Activated naive CD4-positive, alpha-beta T cell treated with anti-CD3 and anti-CD28 coated beads, Interleukin-2, amount 10 ng/mL, durations not matched to agents 7 days and 5 days (primary cell): ENCODE data around the gene PYGO2.

Source experiments
- CTCF ChIA-PET: fragments of 350-600 bp; sonication (Branson Sonifier 250); formaldehyde crosslinking; loops from one replicate; lab custom pipeline; 2021; ENCODE audit warnings: antibody characterized with exemption; lab: Charles Lee
- DNase-seq: peaks from one replicate; pipeline ENCODE4 v3.0.0-alpha.2; 2020
- H3K27ac Mint-ChIP-seq: one replicate; pipeline ENCODE4 v1.8.0; 2021; ENCODE audit warnings: mild to moderate bottlenecking, moderate library complexity, mixed read lengths
- H3K27me3 Mint-ChIP-seq: one replicate; pipeline ENCODE4 v1.8.0; 2021; ENCODE audit warnings: mild to moderate bottlenecking, mixed read lengths
- H3K36me3 Mint-ChIP-seq: one replicate; pipeline ENCODE4 v1.8.0; 2021; ENCODE audit warnings: mixed read lengths
- H3K4me1 Mint-ChIP-seq: one replicate; pipeline ENCODE4 v1.8.0; 2021; ENCODE audit warnings: mixed read lengths
- H3K4me3 Mint-ChIP-seq: one replicate; pipeline ENCODE4 v1.8.0; 2021; ENCODE audit warnings: mild to moderate bottlenecking, moderate library complexity, mixed read lengths
- H3K9me3 Mint-ChIP-seq: one replicate; pipeline ENCODE4 v1.8.0; 2021; ENCODE audit warnings: mixed read lengths

PYGO2 gene

DNA sequence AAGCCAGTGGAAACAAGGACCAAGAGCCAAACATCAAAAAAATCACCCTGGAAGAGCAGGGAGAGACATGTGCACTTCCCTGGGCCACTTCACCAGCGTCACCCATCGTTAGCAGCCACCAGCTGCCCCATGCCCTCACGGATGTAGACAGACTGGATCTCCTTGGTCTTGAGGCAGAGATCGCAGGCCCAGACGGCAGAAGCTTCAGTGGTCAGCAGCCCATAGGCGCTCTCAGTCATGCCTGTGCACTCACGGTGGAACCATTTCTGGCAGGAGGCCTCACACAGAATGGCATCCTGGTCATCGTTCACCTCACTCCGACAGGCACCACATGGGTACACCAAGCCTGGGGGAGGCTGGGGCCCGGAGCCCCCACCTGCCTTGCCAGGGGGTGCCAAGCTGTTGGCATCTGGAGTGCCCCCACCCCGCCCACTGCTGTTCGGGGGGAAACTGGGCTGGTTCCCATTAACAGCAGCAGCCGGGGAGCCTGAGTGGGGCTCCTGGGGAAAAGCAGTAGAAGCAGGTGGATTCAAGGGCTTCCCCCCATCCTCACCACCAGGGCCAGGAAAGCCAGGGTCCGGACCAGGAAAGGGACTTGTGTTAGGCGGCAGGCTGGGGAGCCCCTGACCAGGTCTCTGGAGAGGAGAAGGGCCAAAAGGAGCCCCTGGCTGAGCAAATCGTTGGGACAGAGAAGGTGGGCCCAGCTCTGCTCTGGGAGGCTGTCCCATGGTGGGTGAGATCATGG lies 2.7 kb downstream of the PYGO2 start:
- H3K4me3 Mint-ChIP-seq, result peak overlapping the region; percentile 51
- peak overlapping the region; percentile 33 for H3K27ac Mint-ChIP-seq
- no peaks in the 10 kb centered on the region for H3K27me3 Mint-ChIP-seq
- H3K36me3 Mint-ChIP-seq, result peaks cover 42% of the 10 kb centered on the region
- no peak for DNase-seq
- peaks cover 74% of the 10 kb centered on the region for H3K4me1 Mint-ChIP-seq
- H3K9me3 Mint-ChIP-seq, result no peaks in the 10 kb centered on the region
- CTCF ChIA-PET, result no interaction called here

DNA sequence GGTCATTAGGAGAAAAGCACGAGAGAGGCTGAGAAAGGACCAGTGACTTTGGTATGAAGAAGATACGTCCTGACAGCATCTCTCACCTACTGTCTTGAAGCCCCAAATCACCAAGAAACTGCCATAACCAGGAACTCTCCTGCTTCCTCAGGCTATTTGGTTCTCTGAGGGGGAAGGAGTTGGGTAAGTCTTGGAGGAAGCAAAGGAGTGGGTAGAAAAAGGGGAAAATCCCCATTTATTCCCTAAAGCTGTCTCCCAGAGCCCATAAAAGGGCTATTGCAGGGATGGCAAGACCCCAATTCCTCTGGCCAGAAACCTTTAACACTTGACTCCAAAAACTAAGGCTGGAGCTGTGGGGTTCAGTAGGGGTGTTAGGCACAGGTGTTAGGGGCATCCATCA lies 3.5 kb downstream of the PYGO2 start:
- Mint-ChIP-seq H3K4me1 (peaks cover 74% of the 10 kb centered on the region), H3K9me3 (no peaks in the 10 kb centered on the region), H3K36me3 (peaks cover 41% of the 10 kb centered on the region), H3K4me3 (no peak overlapping the region), H3K27ac (peak overlapping the region; percentile 33), H3K27me3 (no peaks in the 10 kb centered on the region)
- no peak for DNase-seq
- CTCF ChIA-PET, result no interaction called here

DNA sequence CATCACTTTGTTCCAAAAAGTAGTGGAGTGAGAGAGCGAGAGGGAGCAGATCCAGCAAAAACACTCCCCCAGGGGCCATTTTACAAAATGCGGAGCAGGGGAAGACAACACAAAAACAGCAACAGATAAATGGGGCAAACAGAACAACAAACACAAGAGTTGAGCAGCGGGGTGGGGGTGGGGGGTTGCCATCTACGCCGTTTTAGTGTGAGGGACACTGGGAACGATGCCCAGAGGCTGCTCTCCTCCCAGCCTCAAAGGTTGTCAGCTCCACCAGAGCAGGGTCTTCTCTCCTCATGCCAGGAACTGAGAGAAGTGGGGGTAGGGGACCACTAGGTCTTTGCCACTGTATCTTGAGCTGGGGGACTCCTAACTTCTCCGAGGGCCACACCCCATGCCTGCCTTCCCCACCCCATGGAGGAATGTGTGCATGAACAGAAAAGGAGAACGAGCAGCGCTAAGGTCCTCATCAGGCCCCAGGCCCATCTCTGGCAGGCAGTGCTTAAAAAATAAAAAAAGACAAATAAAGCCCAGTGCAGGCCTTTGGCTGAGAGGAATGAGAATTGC lies 4.4 kb downstream of the PYGO2 start:
- peaks cover 75% of the 10 kb centered on the region for H3K4me1 Mint-ChIP-seq
- peaks cover 42% of the 10 kb centered on the region for H3K36me3 Mint-ChIP-seq
- CTCF ChIA-PET, result no interaction called here
- no peaks in the 10 kb centered on the region for H3K27me3 Mint-ChIP-seq
- H3K27ac Mint-ChIP-seq, result peak overlapping the region; percentile 69
- H3K4me3 Mint-ChIP-seq, result no peak overlapping the region
- DNase-seq, result no peak
- no peaks in the 10 kb centered on the region for H3K9me3 Mint-ChIP-seq

DNA sequence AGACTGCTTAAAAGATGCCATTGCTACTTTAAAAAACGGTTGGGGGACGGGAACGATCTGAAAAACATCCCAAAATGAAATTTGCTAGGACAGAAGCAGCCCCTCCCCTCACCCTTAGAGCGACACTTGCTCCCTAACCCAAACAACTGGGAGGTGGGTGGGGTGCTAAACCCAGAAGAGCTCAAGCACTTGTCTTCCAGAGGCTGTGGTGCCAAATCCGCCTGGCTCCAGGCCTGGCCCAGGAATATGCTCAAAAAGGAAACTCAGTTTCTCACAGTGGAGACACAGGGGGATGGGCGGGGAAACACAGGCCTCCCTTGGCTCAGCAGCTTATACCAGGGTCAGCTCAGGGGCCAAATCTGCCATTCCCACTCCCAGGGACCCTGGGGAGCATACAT lies 5.0 kb downstream of the PYGO2 start:
- no peak for DNase-seq
- peak overlapping the region; percentile 88 for H3K4me3 Mint-ChIP-seq
- no peaks in the 10 kb centered on the region for H3K27me3 Mint-ChIP-seq
- peaks cover 41% of the 10 kb centered on the region for H3K36me3 Mint-ChIP-seq
- H3K4me1 Mint-ChIP-seq, result peaks cover 80% of the 10 kb centered on the region
- CTCF ChIA-PET, result interaction anchor here (0.7 to 2.8 kb wide), 4 partner anchors 17 to 101 kb away, joined by 3 to 17 read pairs (median 4); partner anchors contain the start of gene CKS1B
- H3K27ac Mint-ChIP-seq, result peak overlapping the region; percentile 69
- no peaks in the 10 kb centered on the region for H3K9me3 Mint-ChIP-seq

DNA sequence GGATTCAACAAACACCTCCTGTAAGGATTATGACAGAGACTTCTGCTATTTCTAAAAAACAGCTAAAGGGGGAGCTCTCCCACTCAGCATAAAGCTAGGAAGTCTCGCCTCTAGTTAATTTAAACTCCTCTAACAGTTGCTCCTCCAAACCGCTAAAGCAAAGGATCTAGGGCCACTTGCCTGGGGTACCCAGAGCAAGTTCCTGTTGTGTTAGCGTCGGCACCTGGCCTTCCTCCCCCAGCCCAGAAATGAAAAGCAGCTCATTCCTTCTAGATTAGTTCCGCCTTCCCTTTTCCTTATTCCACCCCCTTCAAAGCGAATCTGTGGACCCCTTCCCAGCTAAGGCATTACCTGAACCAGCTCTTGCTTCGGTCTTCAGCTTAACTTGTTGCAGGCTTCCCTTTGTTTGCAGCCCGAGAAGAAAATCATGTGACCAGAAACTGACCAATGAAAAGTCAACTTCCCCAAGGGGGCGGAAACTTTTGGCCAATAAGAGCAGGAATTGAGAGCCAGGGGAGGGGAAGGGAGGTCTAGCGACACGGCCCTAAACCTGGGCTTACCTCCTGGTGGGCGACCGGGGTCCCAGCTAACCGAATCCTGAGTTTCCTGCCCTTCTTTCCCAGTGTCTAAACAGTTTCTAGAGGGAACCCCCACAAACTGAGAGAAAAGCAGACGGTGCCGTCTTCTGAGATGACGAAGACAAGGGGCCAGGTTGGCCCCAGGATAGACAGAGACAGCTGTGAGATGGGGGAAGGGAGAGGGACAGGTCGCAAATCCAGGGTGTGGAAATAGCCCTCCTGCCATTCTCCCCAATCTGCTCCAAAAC lies 5.7 kb downstream of the PYGO2 start, which contains the start of gene PBXIP1:
Gene PBXIP1 (minus strand): TSS at position 382 of the 826 bp plus-strand sequence. CDS start 2,378 bp downstream, outside the sequence.
- peak; percentile 89 for DNase-seq
- Mint-ChIP-seq H3K27me3 (no peaks in the 10 kb centered on the region), H3K4me1 (peaks cover 84% of the 10 kb centered on the region), H3K36me3 (peaks cover 41% of the 10 kb centered on the region), H3K4me3 (peak within 1 kb of the TSS; percentile 88), H3K9me3 (no peaks in the 10 kb centered on the region), H3K27ac (peak within 1 kb of the TSS; percentile 93)
- CTCF ChIA-PET, result interaction anchor here (0.7 to 2.8 kb wide), 12 partner anchors 18 to 286 kb away, joined by 3 to 17 read pairs (median 4); partner anchors contain the start of gene CKS1B

DNA sequence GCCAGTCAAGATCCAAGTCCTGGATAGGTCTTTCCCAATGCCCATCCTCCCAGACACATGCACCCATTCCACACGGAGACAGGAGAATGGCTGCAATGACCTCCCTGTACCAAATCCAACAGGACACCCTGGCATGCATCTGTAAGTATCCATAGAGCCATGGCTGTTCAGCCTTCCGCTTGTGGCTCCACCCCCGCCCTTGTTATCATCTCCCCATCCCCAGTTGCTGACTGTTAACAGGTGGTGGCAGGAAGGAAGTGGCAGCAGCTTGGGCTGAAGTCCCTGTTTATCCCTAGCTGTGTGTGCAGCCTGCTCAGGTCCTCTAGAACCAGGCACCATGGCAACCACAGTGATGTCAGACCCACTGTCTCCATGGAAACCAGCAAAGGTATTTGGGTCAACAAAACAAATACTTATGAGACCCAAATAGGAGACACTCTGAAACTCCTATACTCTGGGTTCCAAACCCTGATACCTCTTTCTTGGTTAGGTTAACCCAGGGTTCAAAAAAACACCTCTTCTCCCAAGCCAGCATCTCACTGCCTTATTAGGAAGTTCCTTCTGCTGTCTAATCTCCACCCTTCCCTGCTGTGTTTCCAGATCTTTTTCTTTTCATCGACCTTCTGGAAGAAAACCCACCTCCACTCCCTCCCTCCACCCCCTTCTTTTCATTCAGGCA lies 6.4 kb downstream of the PYGO2 start:
- Mint-ChIP-seq H3K27ac (peak overlapping the region; percentile 93), H3K9me3 (no peaks in the 10 kb centered on the region), H3K4me3 (peak overlapping the region; percentile 88), H3K27me3 (no peaks in the 10 kb centered on the region), H3K4me1 (peaks cover 85% of the 10 kb centered on the region), H3K36me3 (peaks cover 42% of the 10 kb centered on the region)
- DNase-seq, result peak; percentile 96
- CTCF ChIA-PET, result interaction anchor here (1.0 to 2.8 kb wide), 12 partner anchors 17 to 286 kb away, joined by 3 to 17 read pairs (median 4); partner anchors contain the start of gene PMVK

DNA sequence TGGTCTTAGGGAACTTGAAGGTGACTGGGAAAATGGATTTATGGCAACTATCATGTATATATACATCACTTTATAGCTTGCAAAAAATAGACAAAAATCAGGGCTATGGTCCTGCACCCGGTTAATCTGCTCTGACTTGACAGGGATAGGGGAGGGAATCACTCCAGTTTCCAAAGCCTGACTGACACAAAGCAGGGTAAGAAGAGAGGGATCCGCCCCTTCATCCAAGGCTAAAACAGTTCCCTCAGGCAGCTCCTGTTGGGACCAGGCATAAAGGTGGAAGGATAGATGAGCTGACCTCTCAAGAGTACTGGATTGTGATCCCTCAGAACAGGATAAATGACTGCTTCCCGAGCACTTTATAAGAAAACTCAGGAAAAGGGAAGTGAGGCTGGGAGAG lies 7.0 kb downstream of the PYGO2 start:
- CTCF ChIA-PET, result interaction anchor here (1.0 to 2.8 kb wide), 9 partner anchors 17 to 285 kb away, joined by 3 to 17 read pairs (median 6); partner anchors contain the start of gene PMVK
- Mint-ChIP-seq H3K36me3 (peaks cover 42% of the 10 kb centered on the region), H3K4me3 (peak overlapping the region; percentile 88), H3K27me3 (no peaks in the 10 kb centered on the region), H3K27ac (peak overlapping the region; percentile 93), H3K4me1 (peaks cover 83% of the 10 kb centered on the region), H3K9me3 (no peaks in the 10 kb centered on the region)
- no peak for DNase-seq

DNA sequence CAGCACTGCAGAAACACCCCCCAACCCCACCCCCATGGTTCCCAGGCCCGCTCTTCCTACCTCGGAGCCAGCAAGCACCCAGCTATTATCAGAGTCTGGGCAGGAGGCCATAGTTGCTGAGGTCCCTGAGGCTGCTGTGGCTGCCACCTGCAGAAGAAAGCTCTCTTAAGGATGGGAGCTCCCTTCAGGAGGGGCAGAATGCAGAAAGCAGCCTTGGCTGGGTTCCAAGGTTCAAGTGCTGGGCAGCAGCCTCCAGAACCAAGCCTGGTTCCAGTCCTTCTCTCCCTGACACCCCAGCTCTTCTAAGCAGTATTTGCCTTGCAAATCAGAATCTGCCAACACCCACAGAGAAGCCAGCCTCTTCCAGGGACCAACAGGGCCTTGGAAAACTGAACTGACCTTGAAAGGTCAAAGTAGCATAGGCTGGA lies 8.0 kb downstream of the PYGO2 start:
- peaks cover 80% of the 10 kb centered on the region for H3K4me1 Mint-ChIP-seq
- peak overlapping the region; percentile 93 for H3K27ac Mint-ChIP-seq
- H3K9me3 Mint-ChIP-seq, result no peaks in the 10 kb centered on the region
- H3K27me3 Mint-ChIP-seq, result no peaks in the 10 kb centered on the region
- DNase-seq, result no peak
- peaks cover 47% of the 10 kb centered on the region for H3K36me3 Mint-ChIP-seq
- CTCF ChIA-PET, result interaction anchor here (1.9 to 2.6 kb wide), 2 partner anchors 16 to 18 kb away, joined by 5 to 7 read pairs; no protein-coding TSS in a partner anchor
- H3K4me3 Mint-ChIP-seq, result peak overlapping the region; percentile 88

DNA sequence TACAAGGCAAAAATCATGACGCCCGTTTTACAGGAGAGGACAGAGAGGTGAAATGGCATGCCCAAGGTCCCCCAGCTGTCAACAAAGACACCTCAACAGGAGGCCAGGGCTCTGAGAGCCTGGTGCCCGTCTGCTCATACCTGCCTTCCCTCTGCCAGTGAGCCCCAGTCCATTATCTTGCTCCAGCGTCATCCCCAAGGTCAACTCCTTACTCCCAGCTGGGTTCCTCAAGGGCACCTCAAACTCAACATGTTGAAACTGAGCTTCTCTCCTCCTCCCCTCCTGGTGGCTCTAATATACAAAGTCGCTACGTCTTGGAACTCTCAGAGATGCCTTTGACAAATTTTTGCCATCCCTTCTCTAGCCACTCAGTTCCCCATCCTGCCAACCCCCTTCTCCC lies 8.9 kb downstream of the PYGO2 start:
- no peaks in the 10 kb centered on the region for H3K9me3 Mint-ChIP-seq
- peak overlapping the region; percentile 88 for H3K4me3 Mint-ChIP-seq
- CTCF ChIA-PET, result interaction anchor here (1.0 to 2.6 kb wide), 8 partner anchors 9 to 393 kb away, joined by 3 to 7 read pairs (median 4); partner anchors contain the start of genes PMVK and PYGO2
- H3K4me1 Mint-ChIP-seq, result peaks cover 76% of the 10 kb centered on the region
- no peak for DNase-seq
- peak overlapping the region; percentile 93 for H3K27ac Mint-ChIP-seq
- H3K36me3 Mint-ChIP-seq, result peaks cover 45% of the 10 kb centered on the region
- no peaks in the 10 kb centered on the region for H3K27me3 Mint-ChIP-seq

DNA sequence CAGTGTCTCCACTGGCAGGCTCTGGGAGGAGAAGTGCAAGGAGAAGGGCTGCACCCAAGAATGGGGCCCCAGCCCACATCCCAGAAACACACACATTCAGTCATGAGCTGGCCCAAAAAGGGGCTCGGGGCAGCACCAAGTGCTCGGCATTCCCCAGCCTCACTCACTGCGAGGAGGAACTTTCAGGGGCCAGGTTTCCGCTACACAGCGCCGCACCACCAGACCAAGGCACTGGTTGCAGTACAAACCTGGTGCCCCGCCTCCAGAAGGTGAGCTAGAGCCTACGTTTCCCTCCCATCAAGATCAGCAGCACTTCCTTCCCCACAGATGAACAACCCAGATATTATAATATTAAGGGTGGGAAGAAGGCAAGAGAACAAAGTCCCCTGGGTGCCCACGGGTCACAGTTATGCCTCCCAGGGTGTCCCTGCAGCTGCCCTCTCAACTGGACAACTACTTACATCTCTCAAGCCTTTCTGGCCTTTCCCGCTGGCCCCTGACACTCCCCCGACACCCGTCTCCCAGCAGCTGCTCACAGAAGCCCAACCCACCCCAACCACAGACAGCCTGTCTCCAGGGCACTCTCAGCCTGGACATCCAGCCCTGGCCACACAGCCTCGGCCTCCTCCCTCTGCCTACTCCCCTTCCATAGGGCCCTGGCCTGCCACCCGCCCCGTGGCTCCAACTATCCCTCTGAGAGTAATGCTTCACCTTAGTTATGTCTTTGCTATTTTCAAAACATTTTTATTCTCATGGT lies 9.5 kb downstream of the PYGO2 start:
- H3K4me1 Mint-ChIP-seq, result peaks cover 72% of the 10 kb centered on the region
- H3K27ac Mint-ChIP-seq, result peak overlapping the region; percentile 93
- H3K36me3 Mint-ChIP-seq, result peaks cover 48% of the 10 kb centered on the region
- no peaks in the 10 kb centered on the region for H3K9me3 Mint-ChIP-seq
- DNase-seq, result peak; percentile 81
- H3K4me3 Mint-ChIP-seq, result peak overlapping the region; percentile 88
- no peaks in the 10 kb centered on the region for H3K27me3 Mint-ChIP-seq
- CTCF ChIA-PET, result interaction anchor here (1.0 to 2.6 kb wide), 9 partner anchors 10 to 392 kb away, joined by 3 to 7 read pairs (median 4); partner anchors contain the start of genes PMVK and PYGO2

DNA sequence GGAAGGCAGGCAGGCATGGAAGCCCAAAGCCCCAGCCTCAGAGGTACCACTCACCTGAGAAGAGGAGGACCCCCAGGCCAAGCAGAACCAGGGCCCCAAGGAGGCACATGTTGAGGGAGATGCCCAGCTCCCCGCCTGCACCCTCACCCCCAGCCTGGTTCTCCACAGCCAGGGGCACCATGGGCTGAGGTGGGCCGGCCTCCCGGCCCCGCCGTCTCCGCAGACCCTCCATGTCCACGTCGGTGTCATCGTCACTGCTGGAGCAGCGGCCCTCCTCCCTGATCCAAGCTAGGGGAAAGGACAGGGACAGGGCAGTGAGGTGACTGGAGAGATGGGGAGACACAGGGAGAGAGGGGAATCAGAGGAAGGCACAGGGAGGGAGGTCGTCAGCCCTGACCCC lies 13.5 kb downstream of the PYGO2 start:
- Mint-ChIP-seq H3K9me3 (no peaks in the 10 kb centered on the region), H3K27ac (no peak overlapping the region), H3K36me3 (peaks cover 47% of the 10 kb centered on the region), H3K4me3 (no peak overlapping the region), H3K27me3 (no peaks in the 10 kb centered on the region), H3K4me1 (peaks cover 52% of the 10 kb centered on the region)
- CTCF ChIA-PET, result no interaction called here
- no peak for DNase-seq

DNA sequence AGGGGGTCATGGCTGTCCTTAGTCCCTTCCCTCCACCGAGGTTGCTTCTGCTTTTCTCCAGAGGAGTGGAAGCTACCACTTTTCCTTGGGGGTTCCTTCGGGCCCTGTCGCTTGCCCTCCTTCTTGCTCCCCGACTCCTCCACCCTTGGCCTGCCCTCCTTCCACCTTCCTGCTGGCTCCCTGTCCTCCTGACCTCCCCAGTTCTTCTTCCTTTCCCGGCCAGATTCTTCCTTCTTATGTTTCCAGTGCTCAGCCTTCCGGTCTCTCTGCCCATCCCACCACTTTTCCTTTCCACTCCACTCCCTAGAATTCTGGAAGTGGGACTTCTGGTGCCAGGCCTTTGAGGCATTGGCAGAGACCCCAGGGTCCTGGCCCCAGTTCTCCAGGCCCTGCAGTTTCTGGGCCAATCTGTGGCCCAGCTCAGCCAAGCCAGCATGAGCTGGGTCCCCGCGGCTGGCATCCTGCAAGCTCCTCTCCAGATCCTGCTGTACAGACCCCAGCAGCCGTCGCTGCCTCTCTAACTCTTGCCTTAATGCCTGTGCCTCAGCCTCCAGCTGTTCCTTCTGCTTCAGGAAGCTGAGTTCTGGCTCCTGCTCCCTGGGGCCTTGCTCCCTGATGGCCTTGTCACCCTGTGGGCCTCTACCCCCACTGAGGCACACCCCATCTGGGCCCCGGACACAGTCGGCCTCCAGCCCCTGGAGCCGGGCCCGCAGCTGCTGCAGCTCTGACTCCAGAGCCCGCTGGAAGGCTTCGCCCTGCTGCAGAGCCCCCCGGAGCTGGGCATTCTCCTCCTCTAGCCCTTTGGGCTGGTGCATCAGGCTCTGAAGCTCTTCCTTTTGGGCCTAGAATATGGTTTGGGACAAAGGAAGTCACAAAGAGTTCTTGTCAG lies 15.4 kb downstream of the PYGO2 start:
- no peak for DNase-seq
- H3K27me3 Mint-ChIP-seq, result no peaks in the 10 kb centered on the region
- H3K36me3 Mint-ChIP-seq, result peaks cover 38% of the 10 kb centered on the region
- no peaks in the 10 kb centered on the region for H3K9me3 Mint-ChIP-seq
- no peak overlapping the region for H3K4me3 Mint-ChIP-seq
- H3K4me1 Mint-ChIP-seq, result peaks cover 52% of the 10 kb centered on the region
- no peak overlapping the region for H3K27ac Mint-ChIP-seq
- CTCF ChIA-PET, result interaction anchor here (0.6 to 1.7 kb wide), 6 partner anchors 40 to 387 kb away, joined by 3 to 10 read pairs (median 4); no protein-coding TSS in a partner anchor
